Upper lobe of left lung (tissue), 4 donors: ENCODE measurements around the gene PRR5.

Source experiments
- EP300 ChIP-seq, 4 donors: sonication (generic); formaldehyde crosslinking; IDR thresholded peaks; one replicate each; pipeline ENCODE4 v1.5.1; 2017; ENCODE audit warnings: antibody characterized with exemption in 4 of 4, control low read depth in 2 of 4
- POLR2A ChIP-seq, 4 donors: fragments of 450-650 bp; IDR thresholded peaks; one replicate each; pipeline ENCODE4 v1.5.1; 2016 to 2017; ENCODE audit warnings: antibody characterized with exemption in 4 of 4, mild to moderate bottlenecking in 2 of 4
- POLR2AphosphoS5 ChIP-seq, 2 donors: sonication (generic); formaldehyde crosslinking; IDR thresholded peaks; one replicate each; pipeline ENCODE4 v1.5.1; 2017; ENCODE audit warnings: antibody characterized with exemption in 2 of 2
- TF ChIP-seq, protein P1 (sequence below), 6 experiments: fragments of 450-650 bp in 4 of 6; fragments of 200-600 bp in 2 of 6; sonication (generic) in 2 of 6; IDR thresholded peaks; one replicate each; pipeline ENCODE4 v1.5.1; 2016 to 2019; ENCODE audit warnings: antibody characterized with exemption in 6 of 6

- TF ChIP-seq, protein P1, sequence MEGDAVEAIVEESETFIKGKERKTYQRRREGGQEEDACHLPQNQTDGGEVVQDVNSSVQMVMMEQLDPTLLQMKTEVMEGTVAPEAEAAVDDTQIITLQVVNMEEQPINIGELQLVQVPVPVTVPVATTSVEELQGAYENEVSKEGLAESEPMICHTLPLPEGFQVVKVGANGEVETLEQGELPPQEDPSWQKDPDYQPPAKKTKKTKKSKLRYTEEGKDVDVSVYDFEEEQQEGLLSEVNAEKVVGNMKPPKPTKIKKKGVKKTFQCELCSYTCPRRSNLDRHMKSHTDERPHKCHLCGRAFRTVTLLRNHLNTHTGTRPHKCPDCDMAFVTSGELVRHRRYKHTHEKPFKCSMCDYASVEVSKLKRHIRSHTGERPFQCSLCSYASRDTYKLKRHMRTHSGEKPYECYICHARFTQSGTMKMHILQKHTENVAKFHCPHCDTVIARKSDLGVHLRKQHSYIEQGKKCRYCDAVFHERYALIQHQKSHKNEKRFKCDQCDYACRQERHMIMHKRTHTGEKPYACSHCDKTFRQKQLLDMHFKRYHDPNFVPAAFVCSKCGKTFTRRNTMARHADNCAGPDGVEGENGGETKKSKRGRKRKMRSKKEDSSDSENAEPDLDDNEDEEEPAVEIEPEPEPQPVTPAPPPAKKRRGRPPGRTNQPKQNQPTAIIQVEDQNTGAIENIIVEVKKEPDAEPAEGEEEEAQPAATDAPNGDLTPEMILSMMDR (IDR thresholded peaks at IDR 0.05), result no peak
- TF ChIP-seq POLR2AphosphoS5 (IDR thresholded peaks at IDR 0.05), result no peak
- no peak for TF ChIP-seq POLR2A (IDR thresholded peaks at IDR 0.05)
- TF ChIP-seq EP300 (IDR thresholded peaks at IDR 0.05), result no peak
Observed at GRCh38 chr22:44740307-44740706, 38.3 kb downstream of the PRR5 start.
